GM18907 (cell line): Measurements from ENCODE around the gene FADS3.

Experiments
- ATAC-seq: cut with Tn5 transposase; IDR thresholded peaks from one replicate; pipeline ENCODE4 v1.9.1; 2021; ENCODE audit warnings: mild to moderate bottlenecking, moderate library complexity; ENCODE audit not compliant: unreplicated experiment

Gene FADS3

GRCh38 chr11:61839742-61840141 is 51.6 kb downstream of the FADS3 start:
- ATAC-seq: no peak

- no peak for ATAC-seq
These were observed 52.4 kb downstream of the FADS3 start for GRCh38 chr11:61838921-61839320.

GRCh38 chr11:61838501-61838900 is 52.8 kb downstream of the FADS3 start:
- ATAC-seq: no peak

- no peak for ATAC-seq
These were observed 53.8 kb downstream of the FADS3 start for GRCh38 chr11:61837411-61838005.

GRCh38 chr11:61836193-61836592 is 55.2 kb downstream of the FADS3 start:
- ATAC-seq: no peak

GRCh38 chr11:61834278-61835048 is 56.9 kb downstream of the FADS3 start:
- ATAC-seq: peak; percentile 87

GRCh38 chr11:61833926-61834277 is 57.4 kb downstream of the FADS3 start:
- no peak for ATAC-seq

- no peak for ATAC-seq
These were observed 57.9 kb downstream of the FADS3 start for GRCh38 chr11:61833471-61833870.

- no peak for ATAC-seq
These were observed 58.6 kb downstream of the FADS3 start for GRCh38 chr11:61832754-61833153.

- ATAC-seq: no peak
These were observed 59.1 kb downstream of the FADS3 start for GRCh38 chr11:61832207-61832606.

- no peak for ATAC-seq
These were observed 60.9 kb downstream of the FADS3 start for GRCh38 chr11:61830237-61831105.

- ATAC-seq: no peak
These were observed 61.5 kb downstream of the FADS3 start for GRCh38 chr11:61829806-61830205.

GRCh38 chr11:61828629-61829407 is 62.5 kb downstream of the FADS3 start:
- peak; percentile 28 for ATAC-seq

- ATAC-seq: no peak
These were observed 63.0 kb downstream of the FADS3 start for GRCh38 chr11:61828379-61828628.

GRCh38 chr11:61827571-61828378 is 63.6 kb downstream of the FADS3 start, which contains the start of gene FADS2:
Gene FADS2 (plus strand): TSS chr11:61828300. CDS start chr11:61828391, 91 bp downstream.
- ATAC-seq: peak; percentile 68

GRCh38 chr11:61826930-61827570 is 64.3 kb downstream of the FADS3 start:
- no peak for ATAC-seq
